H1 (cell line): ENCODE measurements around the gene CEP76. TPM values are rescaled to one million over a fixed set of nuclear protein-coding genes. Genes with fewer than 3 reads are reported as not detected.

Experiments
- CTCF ChIA-PET: fragments of 300-600 bp; sonication (Branson Sonifier 250); formaldehyde crosslinking; loops from one replicate; lab custom pipeline; 2021; ENCODE audit not compliant: partially characterized antibody; lab: Charles Lee
- POLR2A ChIA-PET: fragments of 300-600 bp; sonication (Branson Sonifier 250); formaldehyde crosslinking; loops from one replicate; lab custom pipeline; 2021; ENCODE audit warnings: inconsistent platforms; ENCODE audit not compliant: partially characterized antibody; lab: Charles Lee
- DNase-seq, 2 experiments: peaks; one replicate each; pipeline versions ENCODE4 v3.0.0 to v3.0.0-alpha.2; 2010 to 2022; ENCODE audit warnings: low spot score in 2 of 2, low read depth in 1 of 2, mixed read lengths in 1 of 2
- FAIRE-seq: peaks from 2 replicates; lab custom pipeline; 2011; peaks lifted over from hg19 to GRCh38; lab: Jason Lieb, UNC
- H2AFZ ChIP-seq: 2 replicates; pipeline ENCODE4 v1.8.1; 2012; ENCODE audit warnings: low read length, inconsistent platforms
- H2AK5ac ChIP-seq: 2 replicates; pipeline ENCODE4 v1.6.1; 2013; ENCODE audit warnings: low read depth, low read length
- H2BK120ac ChIP-seq: replicated peaks from 2 replicates; pipeline ENCODE3; 2013; ENCODE audit warnings: low read depth, low read length, inconsistent platforms
- H2BK12ac ChIP-seq: 2 replicates; pipeline ENCODE4 v1.6.1; 2013; ENCODE audit warnings: low read depth, low read length
- H2BK15ac ChIP-seq: 2 replicates; pipeline ENCODE4 v1.6.1; 2013; ENCODE audit warnings: low read length
- H2BK20ac ChIP-seq: 2 replicates; pipeline ENCODE4 v1.6.1; 2013; ENCODE audit warnings: low read length
- H2BK5ac ChIP-seq: 2 replicates; pipeline ENCODE4 v1.6.1; 2013; ENCODE audit warnings: low read depth, low read length
- H3K14ac ChIP-seq: 2 replicates; pipeline ENCODE4 v1.6.1; 2013; ENCODE audit warnings: inconsistent platforms; ENCODE audit not compliant: insufficient read length
- H3K18ac ChIP-seq: 2 replicates; pipeline ENCODE4 v1.6.1; 2013; ENCODE audit warnings: low read length; ENCODE audit errors: extremely low read depth
- H3K23ac ChIP-seq: 2 replicates; pipeline ENCODE4 v1.6.1; 2013; ENCODE audit warnings: inconsistent platforms; ENCODE audit not compliant: insufficient read length
- H3K23me2 ChIP-seq: 2 replicates; pipeline ENCODE4 v1.6.1; 2013; ENCODE audit warnings: low read depth, low read length
- H3K27ac ChIP-seq: 2 replicates; pipeline ENCODE4 v1.6.1; 2011; ENCODE audit warnings: low read depth, low read length, inconsistent platforms
- H3K27me3 ChIP-seq, 4 experiments: replicated peaks in 1 of 4; 1 replicate in 1 of 4; 2 replicates in 3 of 4; pipeline versions ENCODE4 v1.6.1 to v1.8.1; 2011 to 2013; ENCODE audit warnings: low read length in 3 of 4, mild to moderate bottlenecking in 3 of 4, inconsistent platforms in 2 of 4, mixed read lengths in 2 of 4, moderate library complexity in 1 of 4; ENCODE audit not compliant: control insufficient read depth in 3 of 4, insufficient read depth in 3 of 4; ENCODE audit errors: extremely low read depth in 1 of 4
- H3K36me3 ChIP-seq, 4 experiments: 2 replicates each; pipeline versions ENCODE4 v1.6.1 to v1.8.1; 2011 to 2013; ENCODE audit warnings: mild to moderate bottlenecking in 4 of 4, low read length in 3 of 4, moderate library complexity in 2 of 4, control low read depth in 1 of 4, inconsistent platforms in 1 of 4; ENCODE audit not compliant: insufficient read depth in 4 of 4, control insufficient read depth in 2 of 4
- H3K4ac ChIP-seq: replicated peaks from 2 replicates; pipeline ENCODE3; 2013; ENCODE audit warnings: low read length, low read depth, mixed read lengths, inconsistent platforms; ENCODE audit not compliant: insufficient read length
- H3K4me1 ChIP-seq, 4 experiments: replicated peaks in 1 of 4; 1 replicate in 1 of 4; 2 replicates in 3 of 4; pipeline versions ENCODE4 v1.6.1 to v1.8.1; 2011 to 2013; ENCODE audit warnings: low read length in 3 of 4, inconsistent platforms in 2 of 4, mixed read lengths in 1 of 4; ENCODE audit not compliant: insufficient read depth in 4 of 4, control insufficient read depth in 3 of 4
- H3K4me2 ChIP-seq, 2 experiments: 2 replicates each; pipeline versions ENCODE4 v1.6.1 to v1.8.1; 2011 to 2013; ENCODE audit warnings: low read depth in 2 of 2, low read length in 2 of 2, control low read depth in 1 of 2, inconsistent platforms in 1 of 2, mild to moderate bottlenecking in 1 of 2; ENCODE audit not compliant: insufficient read depth in 1 of 2
- H3K4me3 ChIP-seq, 4 experiments: fragments of 200-600, 300-600 bp in 1 of 4; sonication (generic), shearing (Covaris generic), sonication (Bioruptor Twin) in 1 of 4; 2 replicates each; pipeline versions ENCODE4 v1.5.1 to v1.8.1; 2011 to 2016; ENCODE audit warnings: low read length in 4 of 4, low read depth in 3 of 4, control low read depth in 2 of 4, inconsistent platforms in 2 of 4, mild to moderate bottlenecking in 2 of 4, mixed read lengths in 1 of 4, moderate library complexity in 1 of 4; ENCODE audit not compliant: insufficient read depth in 2 of 4; ENCODE audit errors: extremely low read depth in 1 of 4
- H3K56ac ChIP-seq: replicated peaks from 2 replicates; pipeline ENCODE3; 2013; ENCODE audit warnings: low read depth, mild to moderate bottlenecking, mixed read lengths, low read length, inconsistent platforms; ENCODE audit not compliant: insufficient read length
- H3K79me1 ChIP-seq: 2 replicates; pipeline ENCODE4 v1.6.1; 2013; ENCODE audit warnings: low read depth, low read length, control low read depth
- H3K79me2 ChIP-seq, 2 experiments: 2 replicates each; pipeline versions ENCODE4 v1.6.1 to v1.8.1; 2012 to 2013; ENCODE audit warnings: low read length in 2 of 2, mild to moderate bottlenecking in 2 of 2, inconsistent platforms in 1 of 2; ENCODE audit not compliant: insufficient read depth in 2 of 2, control insufficient read depth in 1 of 2
- H3K9ac ChIP-seq, 4 experiments: replicated peaks in 1 of 4; 1 replicate in 1 of 4; 2 replicates in 3 of 4; pipeline versions ENCODE4 v1.6.1 to v1.8.1; 2011 to 2013; ENCODE audit warnings: low read depth in 3 of 4, low read length in 3 of 4, control low read depth in 2 of 4, mild to moderate bottlenecking in 2 of 4, moderate library complexity in 2 of 4, inconsistent platforms in 1 of 4; ENCODE audit errors: extremely low read depth in 1 of 4
- H3K9me3 ChIP-seq, 2 experiments: 2 replicates each; pipeline versions ENCODE4 v1.6.1 to v1.8.1; 2012 to 2013; ENCODE audit warnings: mild to moderate bottlenecking in 2 of 2, moderate library complexity in 2 of 2, control low read depth in 1 of 2, inconsistent platforms in 1 of 2, low read depth in 1 of 2, low read length in 1 of 2, mixed read lengths in 1 of 2; ENCODE audit not compliant: insufficient read depth in 2 of 2
- H4K20me1 ChIP-seq, 2 experiments: replicated peaks in 1 of 2; 2 replicates each; pipeline versions ENCODE3 to v1.8.1; 2011 to 2013; ENCODE audit warnings: inconsistent platforms in 2 of 2, low read length in 2 of 2, mild to moderate bottlenecking in 1 of 2; ENCODE audit not compliant: insufficient read depth in 2 of 2, control insufficient read depth in 1 of 2
- H4K5ac ChIP-seq: 2 replicates; pipeline ENCODE4 v1.6.1; 2013; ENCODE audit warnings: low read length, low read depth, mixed read lengths, inconsistent platforms; ENCODE audit not compliant: insufficient read length
- H4K8ac ChIP-seq: 2 replicates; pipeline ENCODE4 v1.8.0; 2013; ENCODE audit warnings: mild to moderate bottlenecking, moderate library complexity, low read length, inconsistent platforms; ENCODE audit not compliant: insufficient read depth; ENCODE audit errors: extremely low read depth
- H4K91ac ChIP-seq: replicated peaks from 2 replicates; pipeline ENCODE3; 2013; ENCODE audit warnings: low read length, mixed read lengths, inconsistent platforms; ENCODE audit not compliant: insufficient read length
- BRCA1 ChIP-seq: IDR thresholded peaks from 2 replicates; pipeline ENCODE4 v1.6.1; 2012; ENCODE audit warnings: low read depth, low read length, improper control_type of control experiment
- CREB1 ChIP-seq: IDR thresholded peaks from 2 replicates; pipeline ENCODE4 v1.6.1; 2012; ENCODE audit warnings: inconsistent platforms
- E2F6 ChIP-seq: IDR thresholded peaks from 2 replicates; pipeline ENCODE4 v1.6.1; 2012; ENCODE audit warnings: inconsistent platforms
- FOSL1 ChIP-seq: IDR thresholded peaks from 2 replicates; pipeline ENCODE4 v1.6.1; 2011; ENCODE audit warnings: mild to moderate bottlenecking, low read depth, low read length, moderate library complexity; ENCODE audit not compliant: insufficient read depth
- GTF2F1 ChIP-seq: IDR thresholded peaks from 2 replicates; pipeline ENCODE4 v1.6.1; 2012; ENCODE audit warnings: low read depth, low read length, improper control_type of control experiment, borderline replicate concordance
- HDAC2 ChIP-seq, 2 experiments: fragments of 300-600 bp in 1 of 2; sonication (generic) in 1 of 2; IDR thresholded peaks; 2 replicates each; pipeline ENCODE4 v1.6.1; 2011 to 2012; ENCODE audit warnings: low read depth in 2 of 2, low read length in 2 of 2, mild to moderate bottlenecking in 2 of 2, moderate library complexity in 2 of 2, borderline replicate concordance in 1 of 2, inconsistent platforms in 1 of 2
- KDM1A ChIP-seq: fragments of 200-600, 300-600 bp; sonication (generic); IDR thresholded peaks from 2 replicates; pipeline ENCODE4 v1.7.1; 2016; ENCODE audit warnings: mild to moderate bottlenecking, low read length, borderline replicate concordance
- KDM5A ChIP-seq: fragments of 200-600 bp; IDR thresholded peaks from 2 replicates; pipeline ENCODE4 v1.7.1; 2012; ENCODE audit warnings: mild to moderate bottlenecking, low read length, inconsistent platforms, mixed read lengths
- NRF1 ChIP-seq: IDR thresholded peaks from 2 replicates; pipeline ENCODE4 v1.6.1; 2011; ENCODE audit warnings: mild to moderate bottlenecking, low read depth, low read length, improper control_type of control experiment
- RBBP5 ChIP-seq: IDR thresholded peaks from 2 replicates; pipeline ENCODE4 v1.7.1; 2012; ENCODE audit warnings: low read depth, mild to moderate bottlenecking, inconsistent platforms, low read length, moderate library complexity, borderline replicate concordance
- SIX5 ChIP-seq: IDR thresholded peaks from 2 replicates; pipeline ENCODE4 v1.6.1; 2011; ENCODE audit warnings: mild to moderate bottlenecking, low read depth, low read length
- WGBS, 2 experiments: shearing (Covaris generic) in 1 of 2; methylation state at CpG; one replicate each; pipeline versions ENCODE4 v1.1.6 to v1.1.7; 2013 to 2015; ENCODE audit warnings: low lambda C conversion rate in 2 of 2, mixed read lengths in 2 of 2, inconsistent platforms in 1 of 2, low coverage in 1 of 2, missing lambda C conversion rate in 1 of 2; ENCODE audit not compliant: insufficient replicate concordance in 2 of 2, insufficient coverage in 1 of 2, insufficient read length in 1 of 2; ENCODE audit errors: extremely low coverage in 1 of 2, missing lambda C conversion rate in 1 of 2; 5-methylcytosine and 5-hydroxymethylcytosine counted together
- polyA plus RNA-seq, 7 experiments: library from polyadenylated mRNA; depleted of rRNA in 3 of 7; stranded (reverse) in 5 of 7; unstranded in 2 of 7; fragments of >200 nt in 5 of 7; fragments of 200-250 nt in 2 of 7; gene quantifications; 1 replicate in 5 of 7; 2 replicates in 1 of 7; 4 replicates in 1 of 7; pipeline versions ENCODE4 v1.2.1 to v1.2.3, GENCODE V29; 2011 to 2013; ENCODE audit warnings: missing spikeins in 2 of 7, mixed read lengths in 2 of 7
- total RNA-seq: library from RNA; stranded (reverse); fragmentation: NEBNext Ultra II Directional; extraction: Animal tissue kit (Norgen Biotek cat#: 25700); gene quantifications from 2 replicates; pipeline ENCODE4 v1.2.1, GENCODE V29; 2021

Gene CEP76
- total and polyA plus RNA-seq, 2 of the 8 experiments (the other 6 are each of a cell fraction or from before 2014, with no cell fraction given): 9.0 to 18.1 TPM

GRCh38 chr18:12658426-12659138 lies 43.9 kb downstream of the CEP76 start:
- peak; percentile 36 for FAIRE-seq
- Histone ChIP-seq H2BK120ac (no peak overlapping the region), H3K14ac (no peak overlapping the region), H2AFZ (no peak overlapping the region; the same call in 1 of the 2 replicates), H4K8ac (peak overlapping the region; percentile 51; the same call in 1 of the 2 replicates), H3K79me1 (no peaks in the 10 kb centered on the region), H2BK15ac (no peak overlapping the region), H3K18ac (peak overlapping the region; percentile 78; the same call in 1 of the 2 replicates), H2BK12ac (no peak overlapping the region), H2BK5ac (no peak overlapping the region), H3K56ac (no peak overlapping the region), H3K4me2 (peak overlapping the region; percentile 70 to 88), H3K4me3 (peak overlapping the region; percentile 61 to 90 (median 74)), H3K79me2 (peaks cover 0 to 18% of the 10 kb centered on the region in 2 experiments; a peak in 1 of 4 replicates), H3K4me1 (peaks cover 0 to 3% (median 0%) of the 10 kb centered on the region in 4 experiments; a peak in 1 of 7 replicates), H3K27me3 (peaks cover 0 to 12% (median 5%) of the 10 kb centered on the region in 4 experiments; a peak in 5 of 7 replicates), H3K23ac (no peak overlapping the region), H2AK5ac (no peak overlapping the region), H2BK20ac (no peak overlapping the region), H4K91ac (no peak overlapping the region), H3K9ac (peak overlapping the region in 2 of 4 experiments; percentile 47 to 50; a peak in 2 of 7 replicates), H3K36me3 (no peaks in the 10 kb centered on the region), H3K23me2 (no peaks in the 10 kb centered on the region; the same call in 1 of the 2 replicates), H3K27ac (no peak overlapping the region; the same call in 1 of the 2 replicates), H4K5ac (no peak overlapping the region), H3K4ac (no peak overlapping the region), H3K9me3 (no peaks in the 10 kb centered on the region), H4K20me1 (no peaks in the 10 kb centered on the region)
- CTCF ChIA-PET: interaction anchor here (0.7 to 10.2 kb wide), 16 partner anchors 13 to 376 kb away, joined by 3 to 139 read pairs (median 3); no protein-coding TSS in a partner anchor
- WGBS, 2 experiments: 9% methylated on average over 35 of the region's 42 CpGs; no CpG with 5 or more reads in 1 of the 2 experiments
- DNase-seq: no peak
- POLR2A ChIA-PET: interaction anchor here (0.8 to 1.4 kb wide), 3 partner anchors 251 to 370 kb away, joined by 3 to 4 read pairs (median 3); partner anchors contain the start of gene PRELID3A
- TF ChIP-seq FOSL1: no peak
- TF ChIP-seq E2F6: no peak
- TF ChIP-seq CREB1: no peak
- no peak for TF ChIP-seq NRF1
- TF ChIP-seq KDM1A: peak; percentile 33; the same call in 1 of the 2 replicates
- no peak for TF ChIP-seq HDAC2 (IDR thresholded peaks at IDR 0.05; ENCODE audit: borderline replicate concordance in 1 of 2, low read depth in 2 of 2, low read length in 2 of 2)
- no peak for TF ChIP-seq KDM5A
- no peak for TF ChIP-seq GTF2F1
- no peak for TF ChIP-seq RBBP5
- TF ChIP-seq SIX5: no peak
- TF ChIP-seq BRCA1: no peak
